OCI-LY3 (cell line): Measurements from ENCODE around the gene HIC1.

Experiments used
- H2AFZ ChIP-seq: fragments of 200-600, 300-600 bp; shearing (Covaris generic); 2 replicates; pipeline ENCODE4 v1.6.0; 2014; ENCODE audit warnings: antibody characterized with exemption, low read depth, low read length
- H3K27ac ChIP-seq: fragments of 200-600, 300-600 bp; sonication (generic); 2 replicates; pipeline ENCODE4 v1.5.1; 2014; ENCODE audit warnings: mild to moderate bottlenecking, low read length, moderate library complexity, mixed read lengths
- H3K27me3 ChIP-seq: fragments of 200-600, 300-600 bp; sonication (generic); 2 replicates; pipeline ENCODE4 v1.6.1; 2014; ENCODE audit warnings: low read depth, low read length, mixed read lengths
- H3K36me3 ChIP-seq: fragments of 200-600, 300-600 bp; sonication (generic); replicated peaks from 2 replicates; pipeline ENCODE3; 2014; ENCODE audit warnings: low read depth, low read length, mixed read lengths
- H3K4me1 ChIP-seq: fragments of 300-600, 200-600 bp; sonication (generic); 2 replicates; pipeline ENCODE4 v1.6.1; 2014; ENCODE audit warnings: low read length, mixed read lengths
- H3K4me2 ChIP-seq: fragments of 200-600, 300-600 bp; sonication (generic); 2 replicates; pipeline ENCODE4 v1.6.1; 2014; ENCODE audit warnings: low read length, mixed read lengths
- H3K4me3 ChIP-seq: fragments of 300-600, 200-600 bp; sonication (generic); 2 replicates; pipeline ENCODE4 v1.5.1; 2014; ENCODE audit warnings: antibody characterized with exemption, mild to moderate bottlenecking, low read length, moderate library complexity
- H3K79me2 ChIP-seq: fragments of 300-600, 200-600 bp; shearing (Covaris generic); 2 replicates; pipeline ENCODE4 v1.6.1; 2014; ENCODE audit warnings: mild to moderate bottlenecking, low read length, mixed read lengths
- H3K9ac ChIP-seq: fragments of 300-600, 200-600 bp; shearing (Covaris generic); 2 replicates; pipeline ENCODE4 v1.6.0; 2014; ENCODE audit warnings: mild to moderate bottlenecking, low read length, moderate library complexity
- H3K9me3 ChIP-seq: fragments of 200-600, 300-600 bp; shearing (Covaris generic); 2 replicates; pipeline ENCODE4 v1.6.1; 2014; ENCODE audit warnings: low read length, mixed read lengths; ENCODE audit not compliant: insufficient read depth
- H4K20me1 ChIP-seq: fragments of 200-600, 300-600 bp; sonication (generic); 2 replicates; pipeline ENCODE4 v1.6.1; 2016; ENCODE audit warnings: low read length, mixed read lengths; ENCODE audit not compliant: insufficient read depth
- CTCF ChIP-seq: fragments of 200-600, 300-600 bp; sonication (generic); IDR thresholded peaks from 2 replicates; pipeline ENCODE4 v1.5.1; 2014; ENCODE audit warnings: antibody characterized with exemption, low read length, low read depth
- EZH2phosphoT487 ChIP-seq: fragments of 200-600 bp; shearing (Covaris generic); IDR thresholded peaks from 2 replicates; pipeline ENCODE4 v1.6.1; 2018; ENCODE audit warnings: antibody characterized with exemption, mixed run types, low read depth

The HIC1 gene

GRCh38 chr17:2065949-2066400, 11.1 kb downstream of the HIC1 start:
- TF ChIP-seq EZH2phosphoT487 (no peak), CTCF (no peak)
- no peak overlapping the region for H3K9ac ChIP-seq
- H3K27ac ChIP-seq: no peak overlapping the region
- H3K79me2 ChIP-seq: no peaks in the 10 kb centered on the region
- H3K36me3 ChIP-seq: no peaks in the 10 kb centered on the region
- no peaks in the 10 kb centered on the region for H3K9me3 ChIP-seq
- peaks cover 13% of the 10 kb centered on the region for H3K27me3 ChIP-seq
- H3K4me1 ChIP-seq: peaks cover 16% of the 10 kb centered on the region
- no peak overlapping the region for H2AFZ ChIP-seq
- H3K4me2 ChIP-seq: no peak overlapping the region
- no peak overlapping the region for H3K4me3 ChIP-seq
- H4K20me1 ChIP-seq: peaks cover 45% of the 10 kb centered on the region

- no peaks in the 10 kb centered on the region for H3K9me3 ChIP-seq
- H3K27me3 ChIP-seq: peaks cover 13% of the 10 kb centered on the region
- H3K27ac ChIP-seq: no peak overlapping the region
- H2AFZ ChIP-seq: no peak overlapping the region
- H4K20me1 ChIP-seq: peaks cover 55% of the 10 kb centered on the region
- H3K36me3 ChIP-seq: no peaks in the 10 kb centered on the region
- no peaks in the 10 kb centered on the region for H3K79me2 ChIP-seq
- TF ChIP-seq EZH2phosphoT487: no peak
- no peak for TF ChIP-seq CTCF
- H3K9ac ChIP-seq: no peak overlapping the region
- no peak overlapping the region for H3K4me2 ChIP-seq
- H3K4me3 ChIP-seq: no peak overlapping the region
- H3K4me1 ChIP-seq: peaks cover 23% of the 10 kb centered on the region
Observed at GRCh38 chr17:2067048-2067561, 12.2 kb downstream of the HIC1 start.

GRCh38 chr17:2067608-2068024, 12.7 kb downstream of the HIC1 start:
- Histone ChIP-seq H3K36me3 (no peaks in the 10 kb centered on the region), H2AFZ (no peak overlapping the region)

GRCh38 chr17:2068031-2068518, 13.2 kb downstream of the HIC1 start:
- H3K4me2 ChIP-seq: no peak overlapping the region
- H3K79me2 ChIP-seq: no peaks in the 10 kb centered on the region
- no peak overlapping the region for H3K27ac ChIP-seq
- no peak overlapping the region for H3K9ac ChIP-seq
- peaks cover 57% of the 10 kb centered on the region for H4K20me1 ChIP-seq
- TF ChIP-seq CTCF: no peak
- no peak for TF ChIP-seq EZH2phosphoT487
- no peak overlapping the region for H2AFZ ChIP-seq
- H3K27me3 ChIP-seq: peaks cover 13% of the 10 kb centered on the region
- no peaks in the 10 kb centered on the region for H3K36me3 ChIP-seq
- peaks cover 23% of the 10 kb centered on the region for H3K4me1 ChIP-seq
- H3K4me3 ChIP-seq: no peak overlapping the region
- no peaks in the 10 kb centered on the region for H3K9me3 ChIP-seq

More at GRCh38 chr17:2067608-2068024, 12.7 kb downstream of the HIC1 start:
- Histone ChIP-seq H3K79me2 (no peaks in the 10 kb centered on the region), H3K4me3 (no peak overlapping the region), H3K27ac (no peak overlapping the region), H4K20me1 (peaks cover 57% of the 10 kb centered on the region), H3K9ac (no peak overlapping the region), H3K4me1 (peaks cover 23% of the 10 kb centered on the region), H3K4me2 (no peak overlapping the region), H3K9me3 (no peaks in the 10 kb centered on the region), H3K27me3 (peaks cover 13% of the 10 kb centered on the region)
- TF ChIP-seq EZH2phosphoT487 (no peak), CTCF (no peak)
